NCI-H2081 treated with DMSO at 0.1 percent for 48 hours (cell line): ENCODE results near the gene FBXL13.

Experiments
- DNase-seq: peaks from one replicate; lab custom pipeline; 2025; lab: John Stamatoyannopoulos, UW

FBXL13 gene

GRCh38 chr7:102896585-102896984 lies 178.0 kb downstream of the FBXL13 start:
- DNase-seq: no peak

DNA sequence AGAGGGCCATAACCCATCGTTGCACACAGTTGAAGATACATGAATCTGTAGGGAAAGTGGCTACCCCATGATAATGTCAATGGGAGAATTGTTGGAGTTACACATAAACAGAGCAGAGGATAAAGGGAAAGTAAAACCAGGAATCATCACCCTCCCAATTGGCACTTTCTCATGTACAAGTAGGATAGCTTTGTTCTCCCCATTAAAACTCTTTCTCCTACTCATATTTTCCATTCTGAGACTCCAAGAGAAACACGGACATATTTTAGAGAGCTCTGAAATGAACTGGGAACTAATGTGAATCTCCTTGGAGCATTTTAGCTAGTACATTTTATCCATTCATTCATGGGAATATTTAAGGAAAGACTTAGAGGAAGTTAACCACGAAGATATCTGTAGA lies 179.0 kb downstream of the FBXL13 start:
- no peak for DNase-seq

DNA sequence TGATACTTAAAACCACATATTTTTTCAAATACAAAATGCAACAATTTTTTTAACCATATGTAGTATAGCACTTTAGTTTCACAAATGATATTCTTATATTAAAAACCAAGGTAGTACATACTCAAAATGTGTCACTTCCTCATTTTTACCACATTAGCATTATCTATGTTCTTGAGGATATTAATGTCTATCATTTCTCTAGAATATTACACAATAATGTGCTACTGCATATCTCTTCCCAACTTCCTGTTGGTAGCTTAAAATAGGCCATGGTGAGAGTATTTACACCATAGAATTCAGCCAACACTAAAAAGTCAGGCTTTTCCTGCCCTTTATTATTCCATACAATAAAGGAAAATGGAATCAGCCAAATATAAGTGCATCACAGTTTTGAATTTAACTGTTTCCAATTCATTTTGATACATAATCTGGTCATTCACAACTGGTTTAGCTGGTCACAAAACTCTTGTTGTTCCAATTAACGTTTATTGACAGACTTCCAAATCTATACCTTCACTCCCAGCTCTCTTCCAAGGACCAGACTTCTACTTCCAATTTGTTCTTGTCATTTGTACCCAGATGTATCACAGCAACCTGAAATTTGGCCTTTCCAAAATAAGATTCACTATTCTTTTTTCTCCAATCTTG lies 181.8 kb downstream of the FBXL13 start:
- no peak for DNase-seq

DNA sequence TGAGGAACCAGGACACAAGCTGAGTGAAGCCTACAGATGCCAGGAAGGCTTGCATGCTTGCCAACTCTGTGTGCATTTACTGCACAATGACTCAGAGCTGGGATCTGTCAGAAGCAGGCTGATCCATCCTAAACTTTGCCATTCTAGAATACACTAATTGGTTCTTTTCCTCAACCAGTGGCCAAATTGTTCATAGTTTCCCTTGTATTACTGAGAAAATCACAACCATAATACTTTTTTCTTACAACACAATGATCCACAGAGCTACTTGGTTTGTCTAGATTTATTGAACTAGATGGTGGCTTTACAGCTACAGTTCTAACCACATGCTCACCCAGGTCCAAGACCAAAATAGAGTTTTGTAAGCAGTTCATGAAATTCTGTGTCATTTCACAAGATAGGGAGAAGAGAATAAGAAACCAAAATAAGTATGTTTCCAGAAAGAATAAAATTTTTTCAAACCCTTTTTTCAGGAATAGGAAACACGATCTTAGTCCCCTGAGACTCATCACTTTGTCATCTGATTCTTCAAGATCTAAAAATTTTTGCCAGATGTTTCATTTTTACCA lies 182.8 kb downstream of the FBXL13 start:
- no peak for DNase-seq

DNA sequence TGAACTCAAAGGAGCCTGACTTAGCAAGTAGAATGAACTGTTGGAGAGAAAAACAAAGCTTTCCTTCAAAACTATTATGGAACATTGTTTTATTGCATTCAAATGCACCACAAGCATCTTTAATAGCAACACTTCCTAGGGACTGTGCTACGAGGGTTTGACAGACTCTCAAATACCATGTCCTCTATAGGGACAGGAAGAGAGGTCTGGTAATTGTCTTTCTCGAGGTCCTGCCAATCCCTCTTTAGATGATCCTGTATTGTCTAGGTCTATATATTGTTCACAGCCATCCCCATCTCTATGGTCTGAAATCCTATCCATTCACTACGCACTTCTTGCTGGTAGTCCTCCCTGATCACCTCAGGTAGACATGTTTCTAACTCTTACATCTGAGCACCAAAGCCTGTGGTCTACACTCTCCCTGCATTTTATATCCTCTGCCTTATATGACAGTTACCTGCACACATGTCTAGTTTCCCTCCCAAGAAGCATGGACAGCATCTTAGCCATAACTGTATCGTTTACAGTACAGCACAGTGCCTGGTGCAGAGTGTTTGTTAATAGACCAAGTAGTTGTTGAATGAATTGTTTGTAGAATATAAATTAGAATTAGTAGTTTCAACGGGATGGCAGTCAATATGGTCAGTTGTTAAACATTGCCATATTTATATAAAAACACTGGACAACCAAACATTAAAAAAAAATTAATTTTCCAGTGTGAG lies 183.5 kb downstream of the FBXL13 start:
- no peak for DNase-seq

GRCh38 chr7:102890292-102890970 lies 184.2 kb downstream of the FBXL13 start:
- no peak for DNase-seq

- DNase-seq: no peak
These were observed 184.7 kb downstream of the FBXL13 start for GRCh38 chr7:102889851-102890250.

GRCh38 chr7:102888561-102889233 lies 185.9 kb downstream of the FBXL13 start:
- DNase-seq: no peak

GRCh38 chr7:102883098-102883860 lies 191.3 kb downstream of the FBXL13 start:
- no peak for DNase-seq

DNA sequence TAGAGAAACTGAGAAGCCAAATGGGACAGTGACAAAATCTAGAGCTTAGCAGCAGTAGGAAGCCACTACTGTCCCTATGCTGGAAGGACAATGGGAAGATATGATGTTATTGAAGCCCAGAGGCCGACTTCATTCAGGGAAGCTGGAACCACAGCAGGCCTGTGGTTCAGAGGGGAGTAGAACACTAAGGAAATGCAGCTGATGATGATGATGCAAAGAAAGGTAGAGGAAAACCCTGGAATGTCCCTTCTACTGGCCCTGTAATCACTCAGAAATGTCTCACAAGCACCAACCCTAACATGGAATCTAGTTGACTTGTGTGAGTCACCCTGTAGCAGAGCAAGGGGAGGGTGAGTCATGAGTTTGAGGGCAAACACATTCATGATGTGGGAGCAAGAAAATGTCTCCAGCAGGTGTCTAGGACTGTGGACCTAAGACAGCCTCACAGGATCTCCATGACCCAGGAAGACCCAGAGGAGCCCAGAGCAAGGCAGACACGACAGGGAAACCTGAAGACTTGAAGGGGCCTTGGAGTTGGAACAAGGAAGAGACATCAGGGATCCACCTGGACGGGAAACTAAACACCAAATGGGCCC lies 198.8 kb downstream of the FBXL13 start:
- DNase-seq: no peak

DNA sequence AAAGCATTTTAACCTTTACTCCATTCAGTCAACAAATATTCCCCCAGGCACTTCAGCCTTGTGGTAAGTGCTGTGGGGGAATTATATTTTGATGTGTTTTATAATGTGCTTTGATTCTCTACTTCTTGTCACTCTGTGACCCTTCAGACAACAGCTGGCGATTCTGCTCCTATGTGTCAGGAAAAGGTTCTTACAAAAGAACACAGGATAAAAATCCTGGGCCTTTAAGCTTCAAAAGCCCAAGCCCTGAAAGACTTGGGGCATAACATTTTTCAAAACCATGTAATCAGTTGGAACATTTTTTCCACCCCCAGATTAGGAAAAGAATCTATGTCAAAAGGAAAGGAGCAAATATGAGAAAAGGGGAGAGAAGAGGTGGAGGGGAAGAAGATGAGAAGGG lies 199.6 kb downstream of the FBXL13 start:
- no peak for DNase-seq

- no peak for DNase-seq
These were observed 200.3 kb downstream of the FBXL13 start for GRCh38 chr7:102874166-102874829.

DNA sequence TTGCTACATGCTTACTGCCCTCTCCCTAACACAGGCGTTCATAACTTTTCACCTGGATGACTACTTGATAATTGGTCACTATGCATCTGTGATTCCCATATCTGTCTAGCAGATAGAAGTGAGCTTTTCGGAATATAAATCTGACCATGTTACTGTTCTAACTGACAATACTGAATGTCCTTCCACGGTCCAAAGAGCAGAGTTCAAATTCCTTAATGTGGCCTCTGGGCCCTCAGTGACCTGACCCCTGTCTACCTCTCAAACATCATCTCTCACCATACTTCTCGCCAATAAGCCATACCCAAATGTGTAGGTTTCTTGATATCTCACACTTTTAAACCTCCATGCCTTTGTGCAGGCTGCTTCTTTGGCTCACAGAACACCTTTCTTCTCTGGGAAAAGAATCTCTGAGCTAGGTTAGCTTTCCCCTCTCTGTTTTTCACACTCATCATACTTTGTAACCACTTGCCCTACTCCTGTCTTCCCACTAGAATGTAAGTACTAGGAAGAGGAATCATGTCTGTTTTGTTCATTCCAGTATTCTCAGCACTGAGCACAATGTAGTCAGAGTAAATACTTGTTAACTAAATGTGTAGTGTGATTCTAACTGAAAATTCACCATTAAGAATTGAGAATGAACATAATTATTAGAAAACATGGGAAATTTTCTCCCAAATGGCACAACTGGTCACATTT lies 201.0 kb downstream of the FBXL13 start:
- DNase-seq: no peak

- no peak for DNase-seq
These were observed 202.1 kb downstream of the FBXL13 start for GRCh38 chr7:102872460-102872859.

DNA sequence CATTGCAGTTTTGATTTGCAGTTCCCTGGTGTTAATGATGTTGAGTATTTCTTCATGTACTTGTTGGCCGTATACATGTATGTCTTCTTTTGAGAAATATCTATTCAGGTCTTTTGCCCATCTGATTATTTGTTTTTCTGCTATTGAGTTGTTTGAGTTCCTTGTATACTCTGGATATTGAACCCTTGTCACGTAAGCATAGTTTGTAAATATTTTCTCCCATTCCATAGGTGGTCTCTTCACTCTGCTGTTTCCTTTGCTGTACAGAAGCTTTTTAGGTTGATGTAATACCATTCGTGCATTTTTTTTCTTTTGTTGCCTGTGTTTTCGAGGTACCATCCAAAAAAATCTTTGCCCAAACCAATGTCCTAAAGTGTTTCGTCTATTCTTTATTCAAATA lies 205.4 kb downstream of the FBXL13 start:
- DNase-seq: no peak

DNA sequence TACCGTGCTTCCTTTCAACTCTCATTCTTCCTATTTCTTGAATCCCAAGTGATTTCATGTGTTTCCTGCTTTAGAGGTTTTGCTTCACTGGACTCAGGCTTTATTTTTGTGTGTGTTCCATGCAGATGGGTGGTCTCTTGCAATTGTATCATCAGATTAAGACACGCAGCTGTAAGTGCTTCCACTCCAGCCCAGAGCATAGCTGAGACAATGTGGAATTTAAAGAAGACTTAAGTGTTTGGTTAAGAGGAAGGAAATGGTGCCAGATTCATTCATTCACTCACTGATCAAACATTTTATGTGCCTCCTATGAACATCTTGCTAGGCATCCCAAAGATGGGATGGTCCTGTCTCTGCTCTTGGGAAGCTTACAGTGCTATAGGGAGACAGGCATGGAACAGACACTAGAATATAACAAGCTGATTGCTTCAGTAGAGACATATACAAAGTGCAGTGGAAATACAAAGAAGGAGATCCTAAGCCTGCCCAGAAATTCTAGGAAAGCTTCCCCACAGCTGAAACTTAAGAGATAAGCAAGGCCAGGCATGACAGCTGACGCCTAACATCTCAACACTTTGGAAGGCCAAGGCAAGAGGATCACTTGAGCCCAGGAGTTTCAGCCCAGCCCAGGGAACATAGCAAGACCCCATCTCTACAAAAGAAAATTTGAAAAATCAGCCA lies 207.9 kb downstream of the FBXL13 start:
- no peak for DNase-seq

GRCh38 chr7:102864958-102865357 lies 209.6 kb downstream of the FBXL13 start:
- no peak for DNase-seq

DNA sequence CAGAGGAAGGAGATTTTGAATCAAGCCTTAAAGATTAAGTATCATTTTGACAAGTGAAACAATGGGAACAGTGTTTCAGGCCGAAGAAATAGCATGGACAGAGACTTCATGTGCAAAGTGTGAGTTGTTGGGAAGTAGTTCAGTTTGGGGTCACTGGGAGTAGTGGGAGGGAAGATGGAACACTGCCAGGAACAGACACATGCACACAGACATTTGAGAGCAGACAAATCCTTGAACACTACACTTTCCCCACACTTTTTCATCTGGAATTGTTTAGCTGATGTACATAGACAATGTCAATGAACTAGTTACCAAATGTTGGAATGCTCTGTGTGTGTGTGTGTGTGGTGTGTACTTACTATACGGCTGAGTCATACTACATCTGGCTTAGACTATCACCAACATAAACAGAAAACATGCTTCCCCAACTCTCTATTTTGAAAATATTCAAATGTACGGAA lies 214.2 kb downstream of the FBXL13 start:
- DNase-seq: no peak

DNA sequence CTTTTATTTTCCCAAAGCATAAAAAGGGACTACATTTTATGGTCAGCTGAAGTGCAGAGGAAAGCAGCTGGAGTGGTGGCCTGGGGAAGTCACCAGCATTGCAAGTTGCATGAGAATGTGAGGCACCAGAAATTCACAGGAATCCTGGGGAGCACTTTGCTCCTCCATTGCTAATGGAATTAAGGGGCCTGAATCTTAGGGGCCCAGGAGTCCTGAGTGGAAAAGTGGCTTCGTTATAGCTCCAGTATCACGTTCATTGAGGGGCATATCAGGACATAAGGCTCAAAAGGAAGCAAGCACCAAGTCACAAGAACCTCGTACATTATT lies 214.8 kb downstream of the FBXL13 start:
- DNase-seq: no peak
